Gastroesophageal sphincter (tissue), 3 donors: Measurements from ENCODE around the gene SLC35C1.

Source experiments
- EP300 ChIP-seq: sonication (generic); formaldehyde crosslinking; IDR thresholded peaks from one replicate; pipeline ENCODE4 v1.6.1; 2017; ENCODE audit warnings: antibody characterized with exemption, mild to moderate bottlenecking
- POLR2A ChIP-seq, 2 donors: fragments of 450-650 bp; IDR thresholded peaks; one replicate each; pipeline ENCODE4 v1.6.1; 2017; ENCODE audit warnings: antibody characterized with exemption in 2 of 2, mild to moderate bottlenecking in 2 of 2, moderate library complexity in 1 of 2
- POLR2AphosphoS5 ChIP-seq: sonication (generic); formaldehyde crosslinking; IDR thresholded peaks from one replicate; pipeline ENCODE4 v1.6.1; 2017; ENCODE audit warnings: antibody characterized with exemption
- TF ChIP-seq, protein P1 (sequence below), 4 experiments: fragments of 200-600 bp in 2 of 4; fragments of 450-650 bp in 2 of 4; sonication (generic) in 1 of 4; IDR thresholded peaks; one replicate each; pipeline ENCODE4 v1.5.1; 2017 to 2019; ENCODE audit warnings: antibody characterized with exemption in 4 of 4, mild to moderate bottlenecking in 2 of 4, moderate library complexity in 2 of 4

DNA sequence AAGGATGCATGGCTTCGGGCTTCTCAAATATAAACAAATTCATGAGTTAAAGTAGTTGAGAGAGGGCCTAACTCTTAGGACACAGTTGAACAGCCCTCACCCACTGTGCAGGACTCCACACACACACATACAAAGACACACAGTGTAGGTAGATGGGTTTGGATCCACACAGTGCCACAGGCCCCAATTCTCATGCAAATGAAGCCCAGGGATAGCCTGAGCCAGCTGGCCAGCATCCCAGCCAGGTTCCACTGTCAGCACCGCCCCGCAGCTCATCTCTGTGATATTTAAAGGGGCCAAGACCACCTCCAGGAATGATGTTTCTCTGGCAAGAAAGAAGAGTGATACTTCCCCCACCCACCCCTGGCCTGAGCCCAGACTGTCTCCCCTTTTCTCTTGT, 11.7 kb downstream of the SLC35C1 start:
- TF ChIP-seq, protein P1, sequence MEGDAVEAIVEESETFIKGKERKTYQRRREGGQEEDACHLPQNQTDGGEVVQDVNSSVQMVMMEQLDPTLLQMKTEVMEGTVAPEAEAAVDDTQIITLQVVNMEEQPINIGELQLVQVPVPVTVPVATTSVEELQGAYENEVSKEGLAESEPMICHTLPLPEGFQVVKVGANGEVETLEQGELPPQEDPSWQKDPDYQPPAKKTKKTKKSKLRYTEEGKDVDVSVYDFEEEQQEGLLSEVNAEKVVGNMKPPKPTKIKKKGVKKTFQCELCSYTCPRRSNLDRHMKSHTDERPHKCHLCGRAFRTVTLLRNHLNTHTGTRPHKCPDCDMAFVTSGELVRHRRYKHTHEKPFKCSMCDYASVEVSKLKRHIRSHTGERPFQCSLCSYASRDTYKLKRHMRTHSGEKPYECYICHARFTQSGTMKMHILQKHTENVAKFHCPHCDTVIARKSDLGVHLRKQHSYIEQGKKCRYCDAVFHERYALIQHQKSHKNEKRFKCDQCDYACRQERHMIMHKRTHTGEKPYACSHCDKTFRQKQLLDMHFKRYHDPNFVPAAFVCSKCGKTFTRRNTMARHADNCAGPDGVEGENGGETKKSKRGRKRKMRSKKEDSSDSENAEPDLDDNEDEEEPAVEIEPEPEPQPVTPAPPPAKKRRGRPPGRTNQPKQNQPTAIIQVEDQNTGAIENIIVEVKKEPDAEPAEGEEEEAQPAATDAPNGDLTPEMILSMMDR (IDR thresholded peaks at IDR 0.05) = no peak
- TF ChIP-seq EP300 (no peak), POLR2A (IDR thresholded peaks at IDR 0.05) (no peak), POLR2AphosphoS5 (no peak)
